HCT116 (cell line): ENCODE results near the gene PFKP.

Source experiments
- EZH2phosphoT487 ChIP-seq: fragments of 200-600 bp; IDR thresholded peaks from 2 replicates; pipeline ENCODE4 v1.6.1; 2018; ENCODE audit warnings: antibody characterized with exemption, borderline replicate concordance
- SIN3A ChIP-seq: IDR thresholded peaks from 2 replicates; pipeline ENCODE4 v1.6.1; 2012; ENCODE audit warnings: low read depth

DNA sequence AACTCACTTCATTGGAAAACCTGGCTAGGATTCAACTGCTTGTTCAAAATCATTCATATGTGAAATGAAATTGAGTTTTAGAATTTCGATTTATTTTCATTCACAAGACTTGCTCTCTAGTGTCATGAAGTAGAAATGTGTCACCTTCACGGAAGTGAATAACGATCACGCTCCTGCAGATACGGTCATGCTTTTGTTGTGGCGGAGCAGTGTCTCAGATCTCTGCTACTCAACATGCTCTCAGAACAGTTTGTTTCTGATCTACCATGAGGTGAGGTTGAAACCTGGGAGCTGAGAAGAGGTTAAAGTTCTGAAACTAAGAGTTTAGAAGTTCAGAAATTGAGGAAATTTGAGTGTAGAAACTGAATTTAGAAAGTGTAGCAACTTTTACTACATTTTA lies 119.0 kb downstream of the PFKP start:
- TF ChIP-seq SIN3A = no peak
- TF ChIP-seq EZH2phosphoT487 = no peak
